B cell (primary cell): ENCODE measurements around the gene VEGFB. TPM values are rescaled to one million over a fixed set of nuclear protein-coding genes. Genes with fewer than 3 reads are reported as not detected.

Experiments used
- ATAC-seq: fragments of 200-7000 bp; cut with Tn5 transposase; one replicate; pipeline ENCODE4 v1.10.0; 2021; ENCODE audit warnings: low read depth, mild to moderate bottlenecking, moderate number of reproducible peaks, moderate library complexity
- CTCF ChIA-PET: fragments of 350-600 bp; sonication (Branson Sonifier 250); formaldehyde crosslinking; loops from one replicate; lab custom pipeline; 2021; ENCODE audit warnings: antibody characterized with exemption, inconsistent platforms; lab: Charles Lee
- POLR2A ChIA-PET: fragments of 350-600 bp; sonication (Branson Sonifier 250); formaldehyde crosslinking; loops from one replicate; lab custom pipeline; 2021; ENCODE audit warnings: antibody characterized with exemption; lab: Charles Lee
- DNase-seq: peaks from one replicate; pipeline ENCODE4 v3.0.0; 2013
- H2AFZ ChIP-seq: 2 replicates; pipeline ENCODE4 v1.6.1; 2012; ENCODE audit warnings: mild to moderate bottlenecking, low read depth, low read length; ENCODE audit not compliant: insufficient read depth, poor library complexity, severe bottlenecking
- H3K27ac ChIP-seq, 2 donors: 1 replicate in 1 of 2; 2 replicates in 1 of 2; pipeline ENCODE4 v1.5.1; 2012 to 2013; ENCODE audit warnings: low read length in 2 of 2, mild to moderate bottlenecking in 2 of 2, moderate library complexity in 1 of 2
- H3K27me3 ChIP-seq, 4 experiments: fragments of 200-600 bp in 1 of 4; sonication (generic) in 1 of 4; replicated peaks in 1 of 4; 1 replicate in 2 of 4; 2 replicates in 2 of 4; pipeline versions ENCODE4 v1.6.1 to v1.7.0; 2013 to 2016; ENCODE audit warnings: low read length in 3 of 4, mild to moderate bottlenecking in 2 of 4, mixed read lengths in 1 of 4, moderate library complexity in 1 of 4; ENCODE audit not compliant: insufficient read depth in 4 of 4, control insufficient read depth in 3 of 4; ENCODE audit errors: control extremely low read depth in 1 of 4
- H3K36me3 ChIP-seq, 2 experiments: replicated peaks in 1 of 2; 1 replicate in 1 of 2; 2 replicates in 1 of 2; pipeline versions ENCODE4 v1.6.1 to v1.7.1; 2013; ENCODE audit warnings: low read length in 1 of 2; ENCODE audit not compliant: insufficient read depth in 2 of 2, control insufficient read depth in 1 of 2; ENCODE audit errors: control extremely low read depth in 1 of 2, extremely low read depth in 1 of 2
- H3K4me1 ChIP-seq, 2 donors: fragments of 200-600 bp in 1 of 2; sonication (generic) in 1 of 2; 1 replicate in 1 of 2; 2 replicates in 1 of 2; pipeline versions ENCODE4 v1.5.1 to v1.6.1; 2013 to 2017; ENCODE audit warnings: low read length in 2 of 2; ENCODE audit not compliant: control insufficient read depth in 2 of 2, insufficient read depth in 2 of 2
- H3K4me2 ChIP-seq: replicated peaks from 2 replicates; pipeline ENCODE3; 2012; ENCODE audit warnings: mild to moderate bottlenecking, low read depth, low read length; ENCODE audit not compliant: poor library complexity, severe bottlenecking
- H3K4me3 ChIP-seq, 5 experiments: fragments of 200-600 bp in 1 of 5; sonication (generic) in 1 of 5; 1 replicate in 3 of 5; 2 replicates in 2 of 5; pipeline versions ENCODE4 v1.5.1 to v1.7.0; 2011 to 2016; ENCODE audit warnings: low read length in 4 of 5, mild to moderate bottlenecking in 4 of 5, low read depth in 2 of 5, control low read depth in 1 of 5, moderate library complexity in 1 of 5; ENCODE audit not compliant: insufficient read depth in 1 of 5; ENCODE audit errors: control extremely low read depth in 1 of 5, extremely low read depth in 1 of 5
- H3K79me2 ChIP-seq: fragments of 200-600 bp; sonication (generic); one replicate; pipeline ENCODE4 v1.6.0; 2016; ENCODE audit warnings: low read length; ENCODE audit not compliant: control insufficient read depth, insufficient read depth
- H3K9ac ChIP-seq: fragments of 200-600 bp; sonication (generic); 2 replicates; pipeline ENCODE4 v1.6.1; 2017; ENCODE audit warnings: mild to moderate bottlenecking, low read length, moderate library complexity
- H3K9me3 ChIP-seq, 3 donors: one replicate each; pipeline versions ENCODE4 v1.6.1 to v1.7.1; 2013; ENCODE audit warnings: low read length in 2 of 3; ENCODE audit not compliant: control insufficient read depth in 2 of 3, insufficient read depth in 1 of 3; ENCODE audit errors: control extremely low read depth in 1 of 3
- H4K20me1 ChIP-seq: 2 replicates; pipeline ENCODE4 v1.6.0; 2012; ENCODE audit warnings: mild to moderate bottlenecking, low read length; ENCODE audit not compliant: insufficient read depth, control insufficient read depth, poor library complexity, severe bottlenecking
- H3K27ac Mint-ChIP-seq: one replicate; pipeline ENCODE4 v1.8.0; 2021; ENCODE audit warnings: mixed read lengths
- H3K27me3 Mint-ChIP-seq: one replicate; pipeline ENCODE4 v1.8.0; 2021; ENCODE audit warnings: mixed read lengths
- H3K4me1 Mint-ChIP-seq: one replicate; pipeline ENCODE4 v1.8.0; 2021; ENCODE audit warnings: mixed read lengths
- H3K4me3 Mint-ChIP-seq: one replicate; pipeline ENCODE4 v1.8.0; 2021; ENCODE audit warnings: mixed read lengths
- H3K9me3 Mint-ChIP-seq: one replicate; pipeline ENCODE4 v1.8.0; 2022; ENCODE audit warnings: mixed read lengths; ENCODE audit not compliant: insufficient read depth
- EZH2 ChIP-seq: IDR thresholded peaks from 2 replicates; pipeline ENCODE4 v1.6.1; 2012; ENCODE audit warnings: borderline replicate concordance, low read depth, mild to moderate bottlenecking, moderate library complexity, low read length; ENCODE audit not compliant: insufficient read depth, poor library complexity, severe bottlenecking
- WGBS: methylation state at CpG from one replicate; pipeline ENCODE4 v1.1.5; 2013; ENCODE audit warnings: missing lambda C conversion rate; ENCODE audit not compliant: insufficient coverage; 5-methylcytosine and 5-hydroxymethylcytosine counted together
- intact Hi-C: fragments of 100-400 bp; cut with micrococcal nuclease; formaldehyde crosslinking; loops from one replicate; pipeline ENCODE4 v1.10.0; 2022
- polyA plus RNA-seq: library from polyadenylated mRNA; depleted of rRNA; stranded (reverse); fragments of >200 nt; gene quantifications from 2 replicates; pipeline ENCODE4 v1.2.3, GENCODE V29; 2012
- total RNA-seq, 2 donors: library from RNA; stranded (reverse); fragments of 120-200 nt in 1 of 2; gene quantifications; 1 replicate in 1 of 2; 2 replicates in 1 of 2; pipeline versions ENCODE4 v1.2.3 to v1.2.4, GENCODE V29; 2013 to 2022
- TF ChIP-seq, protein P1 (sequence below): fragments of 200-600 bp; IDR thresholded peaks from one replicate; pipeline ENCODE4 v1.8.0; 2022; ENCODE audit warnings: antibody characterized with exemption, mild to moderate bottlenecking

VEGFB gene
- total and polyA plus RNA-seq, 2 donors (not counting 1 experiment from before 2014, with no cell fraction given), result 56.4 to 152 TPM

GRCh38 chr11:64223001-64223651 is 11.3 kb upstream of the VEGFB start:
- Histone ChIP-seq H3K27me3 (no peaks in the 10 kb centered on the region), H3K9me3 (no peaks in the 10 kb centered on the region), H3K4me2 (no peak overlapping the region), H4K20me1 (peaks cover 30% of the 10 kb centered on the region), H3K9ac (no peak overlapping the region), H3K27ac (no peak overlapping the region), H3K4me1 (peaks cover 16 to 27% of the 10 kb centered on the region in 2 donors), H3K79me2 (peaks cover 37% of the 10 kb centered on the region), H3K36me3 (peaks cover 0 to 50% of the 10 kb centered on the region in 2 experiments), H3K4me3 (no peak overlapping the region), H2AFZ (no peak overlapping the region)
- DNase-seq (no peak), ATAC-seq (no peak)
- no peak for TF ChIP-seq EZH2
- TF ChIP-seq, protein P1, sequence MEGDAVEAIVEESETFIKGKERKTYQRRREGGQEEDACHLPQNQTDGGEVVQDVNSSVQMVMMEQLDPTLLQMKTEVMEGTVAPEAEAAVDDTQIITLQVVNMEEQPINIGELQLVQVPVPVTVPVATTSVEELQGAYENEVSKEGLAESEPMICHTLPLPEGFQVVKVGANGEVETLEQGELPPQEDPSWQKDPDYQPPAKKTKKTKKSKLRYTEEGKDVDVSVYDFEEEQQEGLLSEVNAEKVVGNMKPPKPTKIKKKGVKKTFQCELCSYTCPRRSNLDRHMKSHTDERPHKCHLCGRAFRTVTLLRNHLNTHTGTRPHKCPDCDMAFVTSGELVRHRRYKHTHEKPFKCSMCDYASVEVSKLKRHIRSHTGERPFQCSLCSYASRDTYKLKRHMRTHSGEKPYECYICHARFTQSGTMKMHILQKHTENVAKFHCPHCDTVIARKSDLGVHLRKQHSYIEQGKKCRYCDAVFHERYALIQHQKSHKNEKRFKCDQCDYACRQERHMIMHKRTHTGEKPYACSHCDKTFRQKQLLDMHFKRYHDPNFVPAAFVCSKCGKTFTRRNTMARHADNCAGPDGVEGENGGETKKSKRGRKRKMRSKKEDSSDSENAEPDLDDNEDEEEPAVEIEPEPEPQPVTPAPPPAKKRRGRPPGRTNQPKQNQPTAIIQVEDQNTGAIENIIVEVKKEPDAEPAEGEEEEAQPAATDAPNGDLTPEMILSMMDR, result no peak
- ChIA-PET CTCF (interaction anchor here (1.0 to 5.2 kb wide), 8 partner anchors 8 to 78 kb away, joined by 3 to 70 read pairs (median 6); partner anchors contain the start of genes FERMT3 and STIP1), POLR2A (interaction anchor here (0.9 to 6.3 kb wide), 4 partner anchors 9 to 82 kb away, joined by 3 to 78 read pairs (median 4); partner anchors contain the start of gene FERMT3)
- intact Hi-C loops, result no loop called here
- Mint-ChIP-seq H3K27ac (no peak overlapping the region), H3K27me3 (no peaks in the 10 kb centered on the region), H3K4me1 (peaks cover 25% of the 10 kb centered on the region), H3K4me3 (no peak overlapping the region), H3K9me3 (no peaks in the 10 kb centered on the region)
- 92% methylated on average over 21 of the region's 24 CpGs for WGBS
